ENCODE data around the gene CLDN2.

GRCh38 chrX:106951230-106951629 is 31.0 kb downstream of the CLDN2 start:
- no peak for TF ChIP-seq EZH2 (IDR thresholded peaks at IDR 0.05)
- TF ChIP-seq CTCF (IDR thresholded peaks at IDR 0.05): no peak
